PFSK-1 (cell line): Measurements from ENCODE around the gene PARD6G.

Experiments
- POLR2AphosphoS5 ChIP-seq: IDR thresholded peaks from 2 replicates; pipeline ENCODE4 v1.6.1; 2012; ENCODE audit warnings: low read depth, mild to moderate bottlenecking, control low read depth, low read length, moderate library complexity
- REST ChIP-seq, 2 experiments: IDR thresholded peaks; 2 replicates each; pipeline versions ENCODE4 v1.6.1 to v1.8.0; 2011 to 2012; ENCODE audit warnings: low read depth in 2 of 2, low read length in 2 of 2, control low read depth in 1 of 2, inconsistent platforms in 1 of 2, mild to moderate bottlenecking in 1 of 2, moderate library complexity in 1 of 2; ENCODE audit not compliant: insufficient read depth in 1 of 2

GRCh38 chr18:80243204-80243603 lies 4.1 kb downstream of the PARD6G start:
- TF ChIP-seq POLR2AphosphoS5 (no peak), REST (IDR thresholded peaks at IDR 0.05; ENCODE audit: insufficient read depth in 1 of 2, low read depth in 2 of 2, low read length in 2 of 2) (no peak)
